Measurements from ENCODE around the gene LRRN1.
"Not testable (repeated sequence)": the region's sequence is repeated elsewhere in the genome, so short reads cannot be mapped to it uniquely, and the experiment has no call there.

The LRRN1 gene

GRCh38 chr3:3825035-3825434, 25.8 kb downstream of the LRRN1 start:
- TF ChIP-seq CTCF (IDR thresholded peaks at IDR 0.05) (no peak), ZFX (IDR thresholded peaks at IDR 0.05; ENCODE audit: borderline replicate concordance) (no peak)
- no peak overlapping the region for H3K27ac ChIP-seq

GRCh38 chr3:3826521-3826920, 27.3 kb downstream of the LRRN1 start:
- no peak overlapping the region for H3K27ac ChIP-seq
- TF ChIP-seq ZFX (IDR thresholded peaks at IDR 0.05; ENCODE audit: borderline replicate concordance) (no peak), CTCF (IDR thresholded peaks at IDR 0.05) (no peak)

GRCh38 chr3:3827111-3827510, 27.9 kb downstream of the LRRN1 start:
- no peak overlapping the region for H3K27ac ChIP-seq
- TF ChIP-seq ZFX (IDR thresholded peaks at IDR 0.05; ENCODE audit: borderline replicate concordance) (no peak), CTCF (IDR thresholded peaks at IDR 0.05) (no peak)

DNA sequence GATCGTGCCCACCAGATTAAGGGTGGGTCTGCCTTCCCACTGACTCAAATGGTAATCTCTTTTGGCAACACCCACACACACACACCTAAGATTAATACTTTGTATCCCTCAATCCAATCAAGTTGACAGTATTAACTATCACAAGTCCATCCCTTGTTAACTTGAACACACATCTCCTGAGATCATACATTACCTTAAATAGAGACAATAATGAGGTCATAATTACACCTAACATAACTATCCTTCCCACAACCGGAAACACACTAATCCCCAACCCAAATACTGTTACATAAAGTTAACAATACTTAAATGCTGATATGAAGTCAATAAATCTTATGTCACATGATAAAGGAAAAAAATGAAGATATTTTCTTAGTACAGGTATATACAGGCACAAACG, 29.2 kb downstream of the LRRN1 start:
- not testable (repeated sequence) for H3K27ac ChIP-seq

DNA sequence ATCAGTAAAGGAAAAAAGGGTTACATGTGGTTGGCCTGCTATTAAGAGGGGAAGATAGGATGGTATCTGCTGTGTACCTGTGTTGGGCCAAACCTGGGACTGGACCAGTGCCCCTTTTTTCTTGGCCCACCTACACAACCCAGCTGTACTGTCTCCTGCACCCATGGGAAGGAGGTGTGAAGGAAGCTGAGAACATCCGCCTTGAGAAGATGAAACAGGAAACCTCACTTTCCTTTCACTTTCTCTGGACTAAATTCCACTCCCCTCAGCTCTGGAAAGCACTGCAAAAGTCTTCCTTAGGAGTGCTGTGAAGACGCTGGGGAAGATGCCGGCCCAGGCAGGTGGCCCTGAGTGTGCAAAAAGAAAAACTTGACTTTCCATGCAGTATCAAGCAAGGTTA, 37.6 kb downstream of the LRRN1 start:
- H3K27ac ChIP-seq: no peak overlapping the region
- TF ChIP-seq ZFX (IDR thresholded peaks at IDR 0.05; ENCODE audit: borderline replicate concordance): no peak

GRCh38 chr3:3842356-3842755, 43.1 kb downstream of the LRRN1 start:
- no peak overlapping the region for H3K27ac ChIP-seq
- TF ChIP-seq ZFX (IDR thresholded peaks at IDR 0.05; ENCODE audit: borderline replicate concordance) (no peak), CTCF (IDR thresholded peaks at IDR 0.05) (no peak)

DNA sequence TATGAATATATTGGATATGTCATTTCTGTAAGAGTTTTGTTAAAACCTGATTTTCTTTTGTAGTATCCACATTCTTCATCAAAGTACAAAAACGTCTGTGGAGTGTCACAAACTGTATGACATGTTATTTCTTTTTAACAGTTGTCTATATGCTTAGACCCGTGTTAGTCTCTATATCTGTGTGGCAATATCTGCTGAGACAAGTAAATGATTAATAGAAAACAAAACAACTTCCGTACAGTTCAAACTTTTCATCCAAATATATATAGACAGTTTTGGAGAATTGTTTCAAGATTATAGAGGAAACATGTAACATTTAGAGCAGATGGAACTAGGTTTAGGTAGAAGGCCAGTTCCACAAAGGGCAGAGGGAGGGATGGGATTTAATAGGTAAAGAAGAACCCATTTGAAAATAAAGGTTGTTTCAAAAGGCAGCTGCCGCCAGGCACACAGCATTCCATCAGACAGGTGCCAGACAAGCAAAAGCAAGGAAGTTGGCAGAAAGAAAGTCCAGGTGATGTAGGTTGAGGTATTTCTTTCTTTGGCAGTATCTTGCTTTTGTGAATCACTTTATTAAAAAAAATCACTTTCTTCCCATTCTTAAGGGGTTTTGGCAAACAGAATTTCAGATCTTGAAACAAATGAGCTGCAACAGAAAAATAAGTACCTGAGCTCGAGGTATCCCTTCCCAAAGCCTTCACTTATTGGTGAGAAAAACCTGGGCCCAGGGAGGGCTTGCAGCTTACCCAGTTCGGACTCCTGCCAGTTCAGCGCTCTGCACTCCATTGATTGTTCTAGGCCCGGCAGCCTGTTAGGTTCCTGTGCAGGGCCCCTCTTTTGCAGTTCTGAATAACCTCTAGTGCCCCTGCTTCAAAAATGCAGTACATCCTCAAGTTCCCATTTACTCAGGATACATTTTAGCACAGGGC, 49.0 kb downstream of the LRRN1 start:
- H3K27ac ChIP-seq: peak overlapping the region; percentile 58
- TF ChIP-seq ZFX (IDR thresholded peaks at IDR 0.05; ENCODE audit: borderline replicate concordance): no peak
- no peak for TF ChIP-seq CTCF (IDR thresholded peaks at IDR 0.05)

- TF ChIP-seq CTCF (IDR thresholded peaks at IDR 0.05) (no peak), ZFX (IDR thresholded peaks at IDR 0.05; ENCODE audit: borderline replicate concordance) (no peak)
- peak overlapping the region; percentile 58 for H3K27ac ChIP-seq
These were observed 49.7 kb downstream of the LRRN1 start for GRCh38 chr3:3848923-3849275.

Measured in 22Rv1 (cell line).